BE2C (cell line): ENCODE data around the gene GLDC.

Source experiments
- DNase-seq: peaks from one replicate; pipeline ENCODE4 v3.0.0-alpha.2; 2020
- H3K27me3 ChIP-seq: fragments of 250-450 bp; sonication (Bioruptor Pico); 2 replicates; pipeline ENCODE4 v1.5.1; 2020; ENCODE audit warnings: mild to moderate bottlenecking
- H3K36me3 ChIP-seq: fragments of 250-450 bp; sonication (Bioruptor Pico); 2 replicates; pipeline ENCODE4 v1.5.1; 2020; ENCODE audit warnings: mild to moderate bottlenecking
- H3K4me1 ChIP-seq: fragments of 250-450 bp; sonication (Bioruptor Pico); 2 replicates; pipeline ENCODE4 v1.5.1; 2020
- H3K4me3 ChIP-seq: 2 replicates; pipeline ENCODE4 v1.5.1; 2011; ENCODE audit warnings: low read depth, low read length
- H3K9me3 ChIP-seq: fragments of 250-450 bp; sonication (Bioruptor Pico); 2 replicates; pipeline ENCODE4 v1.5.1; 2020
- TF ChIP-seq, protein P1 (sequence below): IDR thresholded peaks from 2 replicates; pipeline ENCODE4 v1.5.1; 2012; ENCODE audit warnings: mild to moderate bottlenecking, low read depth, low read length

The GLDC gene

DNA sequence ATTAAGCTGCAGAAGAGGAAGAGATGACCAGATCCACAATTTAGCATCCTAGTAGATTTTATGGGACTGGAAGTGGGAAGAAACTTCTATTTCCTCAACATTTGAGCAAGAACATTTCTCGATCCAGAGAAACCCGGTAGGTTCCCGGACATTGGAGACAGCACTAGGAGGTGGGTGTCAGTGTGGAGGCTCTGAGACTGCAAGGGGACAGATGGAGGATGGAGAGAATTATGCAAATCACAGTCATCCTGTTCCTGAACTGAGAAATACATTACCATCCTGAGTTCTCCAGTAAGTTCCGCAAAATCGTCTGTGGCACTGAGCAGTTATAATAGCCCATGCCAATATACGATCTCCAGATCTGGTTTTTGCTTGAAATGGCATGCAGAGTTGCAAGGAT lies 25.6 kb downstream of the GLDC start:
- no peaks in the 10 kb centered on the region for H3K27me3 ChIP-seq
- no peaks in the 10 kb centered on the region for H3K36me3 ChIP-seq
- H3K4me1 ChIP-seq, result no peaks in the 10 kb centered on the region
- no peaks in the 10 kb centered on the region for H3K9me3 ChIP-seq
- DNase-seq, result no peak
- no peak overlapping the region for H3K4me3 ChIP-seq
- TF ChIP-seq, protein P1, sequence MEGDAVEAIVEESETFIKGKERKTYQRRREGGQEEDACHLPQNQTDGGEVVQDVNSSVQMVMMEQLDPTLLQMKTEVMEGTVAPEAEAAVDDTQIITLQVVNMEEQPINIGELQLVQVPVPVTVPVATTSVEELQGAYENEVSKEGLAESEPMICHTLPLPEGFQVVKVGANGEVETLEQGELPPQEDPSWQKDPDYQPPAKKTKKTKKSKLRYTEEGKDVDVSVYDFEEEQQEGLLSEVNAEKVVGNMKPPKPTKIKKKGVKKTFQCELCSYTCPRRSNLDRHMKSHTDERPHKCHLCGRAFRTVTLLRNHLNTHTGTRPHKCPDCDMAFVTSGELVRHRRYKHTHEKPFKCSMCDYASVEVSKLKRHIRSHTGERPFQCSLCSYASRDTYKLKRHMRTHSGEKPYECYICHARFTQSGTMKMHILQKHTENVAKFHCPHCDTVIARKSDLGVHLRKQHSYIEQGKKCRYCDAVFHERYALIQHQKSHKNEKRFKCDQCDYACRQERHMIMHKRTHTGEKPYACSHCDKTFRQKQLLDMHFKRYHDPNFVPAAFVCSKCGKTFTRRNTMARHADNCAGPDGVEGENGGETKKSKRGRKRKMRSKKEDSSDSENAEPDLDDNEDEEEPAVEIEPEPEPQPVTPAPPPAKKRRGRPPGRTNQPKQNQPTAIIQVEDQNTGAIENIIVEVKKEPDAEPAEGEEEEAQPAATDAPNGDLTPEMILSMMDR, result no peak

DNA sequence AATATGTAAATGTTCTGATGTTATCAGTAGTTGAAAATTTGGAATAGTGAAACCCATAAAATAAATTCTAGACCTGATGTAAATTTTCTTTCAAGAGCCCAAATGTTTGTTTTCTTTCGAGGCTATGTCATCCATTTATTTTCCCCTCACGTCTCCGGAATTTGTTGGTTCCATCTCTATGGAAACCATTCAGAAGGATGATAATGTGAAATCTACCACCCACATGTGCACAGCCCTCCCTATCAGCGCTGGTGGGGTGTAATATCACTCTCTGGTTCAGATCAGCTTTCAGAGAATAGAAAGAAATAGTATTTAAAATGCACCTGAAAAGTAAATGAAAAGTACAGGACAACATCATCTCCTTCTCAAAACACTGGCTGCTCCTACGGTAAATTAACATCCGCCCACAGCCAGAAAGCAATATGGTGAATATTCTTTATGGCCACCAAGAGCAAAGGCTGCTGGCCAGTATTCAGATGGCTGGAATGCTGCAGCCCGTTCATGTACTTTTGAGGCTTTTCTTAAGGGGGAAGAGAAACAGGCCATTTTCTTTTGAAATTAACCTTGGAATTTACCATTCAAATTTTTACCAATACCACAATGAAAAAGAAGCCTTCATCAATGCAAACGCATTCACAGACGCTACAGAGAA lies 28.5 kb downstream of the GLDC start:
- Histone ChIP-seq H3K27me3 (no peaks in the 10 kb centered on the region), H3K4me1 (no peaks in the 10 kb centered on the region), H3K9me3 (no peaks in the 10 kb centered on the region), H3K4me3 (no peak overlapping the region), H3K36me3 (no peaks in the 10 kb centered on the region)
- TF ChIP-seq, protein P1, result no peak
- no peak for DNase-seq

DNA sequence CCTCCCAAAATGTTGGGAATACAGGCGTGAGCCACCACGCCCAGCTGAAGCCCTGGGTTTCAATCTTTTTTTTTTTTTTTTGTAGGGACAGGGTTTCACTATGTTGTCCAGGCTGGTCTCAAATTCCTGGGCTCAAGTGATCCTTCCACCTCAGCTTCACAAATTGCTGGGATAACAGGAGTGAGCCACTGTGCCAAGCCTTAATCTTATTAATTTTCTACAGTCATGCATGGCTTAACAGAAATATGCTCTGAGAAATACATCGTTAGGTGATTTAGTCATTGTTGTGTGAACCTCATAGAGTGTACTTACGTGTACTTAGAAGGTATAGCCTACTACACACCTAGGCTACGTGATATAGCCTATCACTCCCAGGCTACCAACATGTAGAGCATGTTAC lies 31.0 kb downstream of the GLDC start:
- Histone ChIP-seq H3K9me3 (no peaks in the 10 kb centered on the region), H3K27me3 (no peaks in the 10 kb centered on the region), H3K4me3 (no peak overlapping the region), H3K36me3 (no peaks in the 10 kb centered on the region), H3K4me1 (no peaks in the 10 kb centered on the region)
- TF ChIP-seq, protein P1, result no peak
- no peak for DNase-seq

GRCh38 chr9:6611865-6612264 lies 33.7 kb downstream of the GLDC start:
- Histone ChIP-seq H3K4me3 (no peak overlapping the region), H3K9me3 (no peaks in the 10 kb centered on the region), H3K4me1 (no peaks in the 10 kb centered on the region), H3K27me3 (no peaks in the 10 kb centered on the region), H3K36me3 (no peaks in the 10 kb centered on the region)
- DNase-seq, result no peak
- TF ChIP-seq, protein P1, result no peak

GRCh38 chr9:6610073-6610472 lies 35.5 kb downstream of the GLDC start:
- Histone ChIP-seq H3K9me3 (no peaks in the 10 kb centered on the region), H3K4me3 (no peak overlapping the region), H3K36me3 (no peaks in the 10 kb centered on the region), H3K27me3 (no peaks in the 10 kb centered on the region; the same call in 1 of the 2 replicates), H3K4me1 (no peaks in the 10 kb centered on the region)
- TF ChIP-seq, protein P1, result no peak
- DNase-seq, result no peak

DNA sequence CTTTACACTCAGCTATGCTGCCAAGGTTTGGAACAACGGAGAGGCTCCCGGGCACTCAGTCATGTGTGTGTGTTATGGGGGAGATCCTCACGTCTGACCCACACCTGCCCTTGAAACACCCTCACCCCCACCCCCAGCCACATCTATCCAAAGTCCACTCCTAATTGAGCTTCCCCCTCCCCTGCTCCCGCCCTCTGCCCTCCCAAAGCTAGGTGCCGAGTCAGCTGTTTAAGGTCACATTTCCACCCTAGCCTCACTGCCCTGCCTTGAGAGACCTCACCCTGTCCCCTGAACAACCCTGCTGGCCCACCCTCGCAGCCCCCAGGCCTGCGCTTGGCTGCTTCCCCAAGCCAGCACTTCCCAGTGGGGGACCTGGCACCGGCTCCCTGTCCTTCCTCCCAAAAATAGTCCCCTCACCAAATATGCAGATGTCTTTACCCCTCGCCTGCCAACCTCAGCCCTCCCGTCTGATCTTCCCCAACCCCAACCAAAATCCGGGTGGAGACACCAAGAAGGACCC lies 36.0 kb downstream of the GLDC start:
- Histone ChIP-seq H3K9me3 (no peaks in the 10 kb centered on the region), H3K36me3 (no peaks in the 10 kb centered on the region), H3K27me3 (no peaks in the 10 kb centered on the region; the same call in 1 of the 2 replicates), H3K4me3 (no peak overlapping the region), H3K4me1 (no peaks in the 10 kb centered on the region)
- DNase-seq, result no peak
- TF ChIP-seq, protein P1, result no peak
